ENCODE results near the gene DTNA. TPM values are rescaled to one million over a fixed set of nuclear protein-coding genes. Genes with fewer than 3 reads are reported as not detected.
A peak's percentile ranks its signal among the peaks of the same experiment; 100 is the strongest.
"Not testable (repeated sequence)": the region's sequence is repeated elsewhere in the genome, so short reads cannot be mapped to it uniquely, and the experiment has no call there.

DTNA gene
- total RNA-seq, 2 experiments from 2014 or later, result 0.58 to 0.66 TPM

DNA sequence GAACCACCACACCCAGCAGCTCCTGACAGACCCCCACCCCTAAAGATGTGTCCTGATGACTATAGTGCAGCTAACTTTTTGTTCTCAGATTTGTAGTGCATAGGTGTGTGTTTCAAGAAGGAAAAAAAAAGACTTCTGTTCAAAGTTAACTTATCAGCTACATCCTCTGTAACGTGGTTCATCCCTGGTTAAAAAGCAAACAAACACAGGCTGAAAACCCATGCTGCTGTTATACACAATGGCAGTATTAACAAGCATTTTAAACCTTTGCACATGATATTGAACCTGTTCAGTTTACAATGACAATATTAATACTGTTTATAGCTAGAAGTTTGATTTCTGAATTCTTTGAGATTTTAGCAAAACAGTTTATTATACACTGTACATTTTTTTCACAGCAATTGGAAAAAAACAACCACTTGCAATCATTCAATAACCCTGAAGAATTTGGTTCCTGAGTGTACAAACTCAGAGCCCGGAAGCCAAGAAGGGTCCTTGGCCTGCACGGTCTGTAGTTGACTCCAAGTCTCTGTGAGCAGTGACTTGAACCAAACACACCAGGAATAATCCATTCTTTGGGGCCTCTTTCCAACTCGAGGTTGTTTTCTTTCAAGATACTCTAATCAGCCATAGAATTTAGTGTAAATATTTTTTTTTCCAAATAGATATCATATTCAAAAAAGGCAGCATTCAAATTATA is 177.9 kb downstream of the DTNA start:
- no peak overlapping the region for H3K4me3 Mint-ChIP-seq
- H3K27me3 Mint-ChIP-seq, result peaks cover 9% of the 10 kb centered on the region
- no peak for DNase-seq
- H3K4me1 Mint-ChIP-seq, result peaks cover 3% of the 10 kb centered on the region
- H3K9me3 Mint-ChIP-seq, result no peaks in the 10 kb centered on the region
- no peaks in the 10 kb centered on the region for H3K36me3 Mint-ChIP-seq
- no peak overlapping the region for H3K27ac Mint-ChIP-seq

- Mint-ChIP-seq H3K4me1 (peaks cover 3% of the 10 kb centered on the region), H3K9me3 (peaks cover 4% of the 10 kb centered on the region), H3K27ac (no peak overlapping the region), H3K27me3 (peaks cover 14% of the 10 kb centered on the region), H3K36me3 (peaks cover 3% of the 10 kb centered on the region), H3K4me3 (no peak overlapping the region)
- DNase-seq, result no peak
Observed at GRCh38 chr18:34890486-34891085, 180.5 kb downstream of the DTNA start.

- Mint-ChIP-seq H3K27me3 (peaks cover 14% of the 10 kb centered on the region), H3K27ac (no peak overlapping the region), H3K36me3 (peaks cover 3% of the 10 kb centered on the region), H3K4me1 (peaks cover 3% of the 10 kb centered on the region), H3K9me3 (peaks cover 6% of the 10 kb centered on the region), H3K4me3 (no peak overlapping the region)
- no peak for DNase-seq
Observed at GRCh38 chr18:34892379-34892778, 182.3 kb downstream of the DTNA start.

GRCh38 chr18:34893239-34893638 is 183.1 kb downstream of the DTNA start:
- Mint-ChIP-seq H3K27ac (no peak overlapping the region), H3K27me3 (peaks cover 14% of the 10 kb centered on the region)

DNA sequence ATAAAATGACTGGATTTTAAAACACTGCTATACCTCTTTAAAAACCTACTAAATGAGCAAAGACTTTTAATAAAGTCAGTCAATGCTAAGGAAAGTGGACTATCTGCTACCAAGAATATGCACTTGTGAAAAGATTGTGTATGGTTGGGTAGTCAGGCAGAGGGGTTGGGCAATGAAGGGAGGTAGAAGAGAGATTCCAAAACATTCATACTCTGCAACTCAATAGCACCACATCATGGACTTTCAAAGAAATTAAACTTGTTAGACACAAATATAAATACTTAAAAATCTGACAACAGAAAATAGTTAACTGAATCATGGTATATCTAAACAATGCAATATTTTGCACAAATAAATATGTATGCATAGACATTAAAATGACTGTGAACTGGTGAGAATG is 191.2 kb downstream of the DTNA start:
- Mint-ChIP-seq H3K27me3 (no peaks in the 10 kb centered on the region), H3K27ac (no peak overlapping the region), H3K4me3 (no peak overlapping the region), H3K9me3 (peaks cover 5% of the 10 kb centered on the region), H3K4me1 (peaks cover 4% of the 10 kb centered on the region), H3K36me3 (peaks cover 3% of the 10 kb centered on the region)
- no peak for DNase-seq

More at GRCh38 chr18:34893239-34893638, 183.1 kb downstream of the DTNA start:
- DNase-seq, result no peak
- Mint-ChIP-seq H3K4me1 (peaks cover 3% of the 10 kb centered on the region), H3K4me3 (no peak overlapping the region), H3K9me3 (peaks cover 6% of the 10 kb centered on the region), H3K36me3 (peaks cover 3% of the 10 kb centered on the region)

- Mint-ChIP-seq H3K4me1 (peaks cover 4% of the 10 kb centered on the region), H3K27ac (no peak overlapping the region), H3K9me3 (peaks cover 18% of the 10 kb centered on the region), H3K27me3 (no peaks in the 10 kb centered on the region), H3K36me3 (peaks cover 10% of the 10 kb centered on the region), H3K4me3 (no peak overlapping the region)
- DNase-seq, result no peak
Observed at GRCh38 chr18:34904994-34905393, 194.9 kb downstream of the DTNA start.

DNA sequence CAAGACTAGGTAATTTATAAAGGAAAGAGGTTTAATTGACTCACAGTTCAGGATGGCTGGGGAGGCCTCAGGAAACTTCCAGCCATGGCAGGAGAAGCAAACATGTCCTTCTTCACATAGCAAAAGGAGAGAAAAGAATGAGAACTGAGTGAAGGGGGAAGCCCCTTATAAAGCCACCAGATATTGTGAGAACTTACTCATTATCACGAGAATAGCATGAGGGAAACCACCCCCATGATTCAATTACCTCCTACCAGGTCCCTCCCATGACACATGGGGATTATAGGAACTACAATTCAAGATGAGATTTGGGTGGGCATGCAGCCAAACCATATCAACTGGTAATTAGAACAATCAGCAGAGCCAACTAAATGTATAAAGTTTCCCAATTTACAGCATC is 196.9 kb downstream of the DTNA start:
- H3K36me3 Mint-ChIP-seq, H3K4me3 Mint-ChIP-seq, H3K27ac Mint-ChIP-seq, H3K27me3 Mint-ChIP-seq, H3K4me1 Mint-ChIP-seq: not testable (repeated sequence)
- H3K9me3 Mint-ChIP-seq, result peaks cover 18% of the 10 kb centered on the region
- peak; percentile 4 for DNase-seq

DNA sequence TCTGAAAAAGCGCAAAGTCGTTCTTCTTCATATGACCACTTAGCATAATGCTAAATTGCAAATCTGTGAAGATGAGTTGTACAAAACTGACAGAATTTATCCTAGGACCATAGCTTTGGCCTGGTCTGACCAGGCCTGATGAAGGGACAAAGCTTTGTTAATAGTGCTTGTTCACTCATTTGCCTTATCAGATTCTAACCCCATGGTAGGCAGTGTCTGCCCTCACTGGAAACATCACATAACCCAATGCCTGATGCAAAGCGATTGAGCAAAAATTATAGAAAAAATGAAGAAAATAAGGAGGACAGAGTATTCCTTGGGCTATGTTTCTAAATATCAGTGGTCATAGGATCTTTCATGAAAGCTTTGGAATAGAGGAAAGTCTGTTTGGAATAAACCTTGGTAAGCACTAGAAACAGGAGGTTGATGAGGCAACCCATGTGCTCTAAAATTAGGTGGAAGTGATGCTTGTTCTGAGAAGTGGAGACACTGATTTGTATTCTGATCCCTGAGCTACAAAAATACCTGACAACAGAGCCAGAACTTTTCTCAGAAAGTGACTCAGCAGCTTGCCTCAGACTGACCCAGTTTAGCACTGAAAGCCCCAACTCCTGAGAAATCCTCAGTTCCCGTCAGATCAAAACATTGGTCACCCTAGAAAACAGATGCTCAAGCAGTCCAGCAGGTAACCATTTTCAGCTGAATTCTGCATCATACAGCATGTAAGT is 199.7 kb downstream of the DTNA start:
- H3K4me3 Mint-ChIP-seq, result no peak overlapping the region
- H3K27ac Mint-ChIP-seq, result no peak overlapping the region
- peaks cover 18% of the 10 kb centered on the region for H3K9me3 Mint-ChIP-seq
- H3K36me3 Mint-ChIP-seq, result peaks cover 10% of the 10 kb centered on the region
- no peaks in the 10 kb centered on the region for H3K27me3 Mint-ChIP-seq
- no peak for DNase-seq
- peaks cover 4% of the 10 kb centered on the region for H3K4me1 Mint-ChIP-seq

DNA sequence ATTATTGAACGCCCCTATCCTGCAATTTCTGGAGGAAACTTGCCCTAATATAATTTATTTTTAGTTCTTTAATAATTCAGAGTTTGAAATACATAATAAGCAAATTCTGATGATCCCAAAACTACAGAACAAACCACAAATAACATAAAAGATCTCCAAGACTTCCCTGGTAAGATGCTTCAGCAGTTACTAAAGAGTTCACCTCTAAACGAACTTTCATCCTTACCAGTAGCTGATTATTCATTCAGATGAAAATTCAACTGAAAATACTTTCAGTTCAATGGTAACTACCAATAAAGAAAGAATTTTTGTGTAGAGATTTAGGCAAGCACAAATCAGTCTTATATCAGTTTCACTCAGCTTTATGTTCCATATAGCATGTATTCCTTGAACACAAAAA is 201.0 kb downstream of the DTNA start:
- H3K27me3 Mint-ChIP-seq, result no peaks in the 10 kb centered on the region
- H3K36me3 Mint-ChIP-seq, result peaks cover 8% of the 10 kb centered on the region
- peaks cover 12% of the 10 kb centered on the region for H3K9me3 Mint-ChIP-seq
- H3K27ac Mint-ChIP-seq, result no peak overlapping the region
- no peak overlapping the region for H3K4me3 Mint-ChIP-seq
- DNase-seq, result no peak
- no peaks in the 10 kb centered on the region for H3K4me1 Mint-ChIP-seq

DNA sequence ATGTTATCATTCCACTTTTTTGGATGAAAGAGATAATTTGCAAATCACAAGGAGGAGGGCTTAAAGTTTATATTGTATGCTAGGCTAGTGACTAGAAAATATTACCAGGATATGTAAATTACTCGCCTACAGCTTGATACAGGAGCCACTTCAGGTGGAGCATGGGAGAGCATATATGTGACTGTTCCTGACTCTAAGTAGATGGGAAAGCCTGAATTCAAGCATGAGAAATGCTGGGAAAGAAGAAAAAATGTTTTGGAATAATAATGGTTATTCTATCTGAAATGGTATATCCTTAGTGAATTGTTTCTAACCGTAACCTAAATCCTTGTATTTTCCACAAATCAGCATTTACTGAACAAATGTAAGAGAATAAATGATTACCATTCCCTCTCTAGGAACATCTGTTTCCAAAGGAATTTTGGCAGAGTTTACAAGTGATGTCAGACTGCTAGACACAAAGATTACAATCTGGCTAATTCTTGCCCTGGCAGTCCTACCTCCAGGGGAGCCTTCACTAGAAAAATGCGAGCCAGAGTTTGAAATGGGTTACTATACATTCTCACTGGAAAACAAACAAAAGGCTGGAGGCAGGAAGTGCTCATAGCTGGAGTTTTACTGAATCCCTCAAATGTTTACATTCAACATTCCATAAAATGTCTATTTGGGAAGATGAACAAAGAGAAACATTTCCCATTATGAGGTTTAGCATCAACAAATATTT is 201.7 kb downstream of the DTNA start:
- Mint-ChIP-seq H3K4me3 (no peak overlapping the region), H3K4me1 (no peaks in the 10 kb centered on the region), H3K36me3 (peaks cover 1% of the 10 kb centered on the region), H3K27me3 (no peaks in the 10 kb centered on the region), H3K27ac (no peak overlapping the region), H3K9me3 (peaks cover 7% of the 10 kb centered on the region)
- DNase-seq, result no peak

DNA sequence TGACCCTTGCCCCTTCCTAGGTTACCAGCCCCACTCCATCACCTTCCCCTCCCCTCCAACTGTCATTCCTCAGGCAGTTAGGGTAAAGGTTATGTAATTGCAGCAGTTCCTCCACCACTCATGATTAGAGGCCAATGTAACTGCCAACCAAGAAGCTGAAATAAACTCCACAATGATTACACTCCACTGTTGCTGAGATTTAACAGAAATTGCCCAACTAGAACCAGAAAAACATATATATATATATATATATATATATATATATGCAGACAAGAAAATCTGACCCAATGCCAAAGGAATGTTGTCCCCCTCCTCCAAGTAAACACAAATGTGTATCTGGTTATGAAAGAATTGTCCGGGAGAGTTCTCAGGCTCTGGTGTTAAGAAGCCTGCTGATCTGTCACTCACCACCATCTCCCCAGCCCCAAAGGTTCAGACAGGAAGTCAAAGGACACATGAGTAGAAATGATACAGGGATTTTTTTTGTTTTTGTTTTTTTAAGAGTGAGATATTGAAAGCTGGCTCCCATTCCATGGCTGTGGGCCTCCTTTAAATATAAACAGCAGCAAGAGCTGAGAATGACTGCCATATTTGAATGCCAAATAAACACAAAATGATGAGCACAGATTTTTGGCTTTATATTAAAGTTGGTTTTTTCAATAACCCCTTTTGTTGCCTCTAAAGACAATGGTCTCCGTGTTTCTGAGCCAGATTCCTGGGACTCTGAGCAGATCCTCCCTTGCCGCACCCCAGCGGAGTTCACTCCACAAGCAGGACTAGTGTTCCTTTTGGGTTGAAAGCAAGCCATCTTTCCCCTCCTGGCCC is 204.0 kb downstream of the DTNA start:
- no peak overlapping the region for H3K4me3 Mint-ChIP-seq
- H3K9me3 Mint-ChIP-seq, result no peaks in the 10 kb centered on the region
- no peaks in the 10 kb centered on the region for H3K36me3 Mint-ChIP-seq
- no peak for DNase-seq
- H3K4me1 Mint-ChIP-seq, result no peaks in the 10 kb centered on the region
- no peaks in the 10 kb centered on the region for H3K27me3 Mint-ChIP-seq
- H3K27ac Mint-ChIP-seq, result no peak overlapping the region

- H3K4me3 Mint-ChIP-seq, result no peak overlapping the region
- H3K4me1 Mint-ChIP-seq, result no peaks in the 10 kb centered on the region
- no peaks in the 10 kb centered on the region for H3K36me3 Mint-ChIP-seq
- no peaks in the 10 kb centered on the region for H3K9me3 Mint-ChIP-seq
- no peak for DNase-seq
- no peaks in the 10 kb centered on the region for H3K27me3 Mint-ChIP-seq
- no peak overlapping the region for H3K27ac Mint-ChIP-seq
Observed at GRCh38 chr18:34915046-34915445, 204.9 kb downstream of the DTNA start.

DNA sequence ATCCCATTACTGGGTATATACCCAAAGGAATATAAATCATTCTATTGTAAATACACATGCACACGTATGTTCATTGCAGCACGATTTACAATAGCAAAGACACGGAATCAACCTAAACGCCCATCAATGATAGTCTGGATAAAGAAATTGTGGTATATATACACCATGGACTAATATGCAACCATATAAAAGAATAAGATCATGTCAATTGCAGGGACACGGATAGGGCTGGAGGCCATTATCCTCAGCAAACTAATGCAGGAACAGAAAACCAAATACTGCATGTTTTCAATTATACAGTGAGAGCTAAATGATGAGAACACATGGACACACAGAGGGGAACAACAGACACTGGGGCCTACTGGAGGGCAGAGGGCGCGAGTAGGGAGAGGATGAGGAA is 206.4 kb downstream of the DTNA start:
- not testable (repeated sequence) for H3K27me3 Mint-ChIP-seq, H3K9me3 Mint-ChIP-seq, H3K36me3 Mint-ChIP-seq, H3K27ac Mint-ChIP-seq, H3K4me1 Mint-ChIP-seq, H3K4me3 Mint-ChIP-seq, DNase-seq

- DNase-seq, result no peak
- H3K9me3 Mint-ChIP-seq, result no peaks in the 10 kb centered on the region
- no peaks in the 10 kb centered on the region for H3K4me1 Mint-ChIP-seq
- H3K36me3 Mint-ChIP-seq, result no peaks in the 10 kb centered on the region
- no peak overlapping the region for H3K27ac Mint-ChIP-seq
- H3K27me3 Mint-ChIP-seq, result peaks cover 4% of the 10 kb centered on the region
- no peak overlapping the region for H3K4me3 Mint-ChIP-seq
Observed at GRCh38 chr18:34918856-34919255, 208.8 kb downstream of the DTNA start.

Measured in activated naive CD8-positive, alpha-beta T cell treated with anti-CD3 and anti-CD28 coated beads for 36 hours (primary cell).